Activated CD4-positive, alpha-beta T cell treated with anti-CD3 and anti-CD28 coated beads for 36 hours (primary cell): Measurements from ENCODE around the gene IFNA13. TPM values are rescaled to one million over a fixed set of nuclear protein-coding genes. Genes with fewer than 3 reads are reported as not detected.
A peak's percentile ranks its signal among the peaks of the same experiment; 100 is the strongest.

Experiments used
- ATAC-seq: fragments of 200-7000 bp; cut with Tn5 transposase; one replicate; pipeline ENCODE4 v1.10.0; 2021; ENCODE audit warnings: mild to moderate bottlenecking, moderate library complexity
- CTCF ChIA-PET: fragments of 350-600 bp; sonication (Branson Sonifier 250); formaldehyde crosslinking; loops from one replicate; lab custom pipeline; 2021; ENCODE audit warnings: antibody characterized with exemption; lab: Charles Lee
- POLR2A ChIA-PET: fragments of 350-600 bp; sonication (Branson Sonifier 250); formaldehyde crosslinking; loops from one replicate; lab custom pipeline; 2021; ENCODE audit warnings: antibody characterized with exemption, inconsistent platforms; lab: Charles Lee
- DNase-seq: peaks from one replicate; pipeline ENCODE4 v3.0.0-alpha.2; 2020
- H3K27ac Mint-ChIP-seq: one replicate; pipeline ENCODE4 v1.8.0; 2021; ENCODE audit warnings: mixed read lengths
- H3K27me3 Mint-ChIP-seq: one replicate; pipeline ENCODE4 v1.8.0; 2021; ENCODE audit warnings: mixed read lengths
- H3K36me3 Mint-ChIP-seq: one replicate; pipeline ENCODE4 v1.8.0; 2021; ENCODE audit warnings: low read depth, mixed read lengths
- H3K4me1 Mint-ChIP-seq: one replicate; pipeline ENCODE4 v1.8.0; 2021; ENCODE audit warnings: mixed read lengths
- H3K4me3 Mint-ChIP-seq: one replicate; pipeline ENCODE4 v1.8.0; 2021; ENCODE audit warnings: mild to moderate bottlenecking, moderate library complexity, mixed read lengths
- H3K9me3 Mint-ChIP-seq: one replicate; pipeline ENCODE4 v1.8.0; 2021; ENCODE audit warnings: low read depth, mixed read lengths
- intact Hi-C, 2 experiments: fragments of 100-400 bp; cut with DNase I in 1 of 2; cut with micrococcal nuclease in 1 of 2; formaldehyde crosslinking; loops; one replicate each; pipeline versions ENCODE4 v1.14.2 to v1.15.1; 2022 to 2024; cut with DNase I, micrococcal nuclease
- total RNA-seq, 2 experiments: library from RNA; stranded (reverse); gene quantifications; one replicate each; pipeline ENCODE4 v1.2.3, GENCODE V29; 2021

IFNA13 gene
- total RNA-seq, 2 experiments from 2014 or later: not detected

GRCh38 chr9:21357479-21358460 is 10.1 kb downstream of the IFNA13 start:
- Mint-ChIP-seq H3K4me1 (peaks cover 19% of the 10 kb centered on the region), H3K27ac (peak overlapping the region; percentile 70)
- POLR2A ChIA-PET: no interaction called here

GRCh38 chr9:21350787-21351186 is 17.1 kb downstream of the IFNA13 start, which contains the start of gene IFNA6:
Gene IFNA6 (minus strand): TSS chr9:21350887. CDS start chr9:21350887, 0 bp downstream.
- ATAC-seq (no peak), DNase-seq (no peak)
- Mint-ChIP-seq H3K27me3 (peaks cover 33% of the 10 kb centered on the region), H3K9me3 (peaks cover 8% of the 10 kb centered on the region), H3K4me3 (no peak within 1 kb of the TSS), H3K36me3 (peaks cover 9% of the 10 kb centered on the region), H3K27ac (no peak within 1 kb of the TSS), H3K4me1 (no peaks in the 10 kb centered on the region)
- CTCF ChIA-PET: interaction anchor here (1.4 to 1.7 kb wide), 2 partner anchors 16 to 24 kb away, joined by 3 to 5 read pairs; no protein-coding TSS in a partner anchor
- POLR2A ChIA-PET: no interaction called here
- intact Hi-C loops: loop anchor here in 1 of 2 experiments (10.0 kb wide), 1 partner anchor 704 kb away; no protein-coding TSS in a partner anchor

More at GRCh38 chr9:21357479-21358460, 10.1 kb downstream of the IFNA13 start:
- Mint-ChIP-seq H3K36me3 (peaks cover 9% of the 10 kb centered on the region), H3K9me3 (peaks cover 8% of the 10 kb centered on the region), H3K4me3 (peak overlapping the region; percentile 35), H3K27me3 (peaks cover 18% of the 10 kb centered on the region)
- CTCF ChIA-PET: interaction anchor here (1.1 to 1.9 kb wide), 6 partner anchors 14 to 77 kb away, joined by 3 to 8 read pairs (median 4); no protein-coding TSS in a partner anchor
- ATAC-seq (peak; percentile 94), DNase-seq (peak; percentile 40)
- intact Hi-C loops: loop anchor here (1.0 to 10.0 kb wide), 9 partner anchors 22 to 697 kb away; partner anchors contain the start of gene KLHL9 (in 2 of the 2)

- intact Hi-C loops: no loop called here
- Mint-ChIP-seq H3K27me3 (peaks cover 30% of the 10 kb centered on the region), H3K27ac (no peak overlapping the region), H3K4me1 (no peaks in the 10 kb centered on the region), H3K36me3 (peaks cover 1% of the 10 kb centered on the region), H3K4me3 (no peak overlapping the region), H3K9me3 (no peaks in the 10 kb centered on the region)
- POLR2A ChIA-PET: no interaction called here
- ATAC-seq: no peak
- CTCF ChIA-PET: interaction anchor here (0.7 to 1.8 kb wide), 3 partner anchors 12 to 19 kb away, joined by 3 to 4 read pairs (median 3); no protein-coding TSS in a partner anchor
- DNase-seq: no peak
These were observed 19.4 kb downstream of the IFNA13 start for GRCh38 chr9:21348430-21348970.

- CTCF ChIA-PET: interaction anchor here (1.1 kb wide), 1 partner anchor 113 kb away, joined by 3 read pairs; no protein-coding TSS in a partner anchor
- no peak overlapping the region for H3K4me3 Mint-ChIP-seq
- DNase-seq (no peak), ATAC-seq (no peak)
- intact Hi-C loops: no loop called here
- peaks cover 9% of the 10 kb centered on the region for H3K4me1 Mint-ChIP-seq
- POLR2A ChIA-PET: no interaction called here
- no peak overlapping the region for H3K27ac Mint-ChIP-seq
- H3K27me3 Mint-ChIP-seq: peaks cover 25% of the 10 kb centered on the region
- H3K36me3 Mint-ChIP-seq: no peaks in the 10 kb centered on the region
- H3K9me3 Mint-ChIP-seq: no peaks in the 10 kb centered on the region
These were observed 27.1 kb downstream of the IFNA13 start for GRCh38 chr9:21340735-21341134.

GRCh38 chr9:21336457-21336856 is 31.4 kb downstream of the IFNA13 start:
- ATAC-seq (no peak), DNase-seq (no peak)
- peaks cover 37% of the 10 kb centered on the region for H3K4me1 Mint-ChIP-seq
- peaks cover 7% of the 10 kb centered on the region for H3K27me3 Mint-ChIP-seq
- peaks cover 19% of the 10 kb centered on the region for H3K36me3 Mint-ChIP-seq
- ChIA-PET POLR2A (no interaction called here), CTCF (interaction anchor here (0.6 to 1.1 kb wide), 6 partner anchors 10 to 127 kb away, joined by 3 to 10 read pairs (median 4); no protein-coding TSS in a partner anchor)
- H3K27ac Mint-ChIP-seq: no peak overlapping the region
- no peaks in the 10 kb centered on the region for H3K9me3 Mint-ChIP-seq
- intact Hi-C loops: loop anchor here (10.0 kb wide), 2 partner anchors 348 to 668 kb away; partner anchors contain the start of gene CDKN2B (in 1 of the 2)
- H3K4me3 Mint-ChIP-seq: peak overlapping the region; percentile 86

- Mint-ChIP-seq H3K27ac (peak within 1 kb of the TSS; percentile 89), H3K27me3 (peaks cover 4% of the 10 kb centered on the region), H3K9me3 (no peaks in the 10 kb centered on the region), H3K4me1 (peaks cover 49% of the 10 kb centered on the region), H3K36me3 (peaks cover 25% of the 10 kb centered on the region), H3K4me3 (peak within 1 kb of the TSS; percentile 86)
- CTCF ChIA-PET: interaction anchor here (0.5 to 3.2 kb wide), 15 partner anchors 9 to 230 kb away, joined by 3 to 24 read pairs (median 4); no protein-coding TSS in a partner anchor
- intact Hi-C loops: loop anchor here (1.0 to 10.0 kb wide), 8 partner anchors 22 to 670 kb away; partner anchors contain the start of genes MTAP (in 2 of the 2) and CDKN2B (in 1 of the 2)
- peak; percentile 94 for ATAC-seq
- POLR2A ChIA-PET: no interaction called here
- DNase-seq: peak; percentile 94
These were observed 32.9 kb downstream of the IFNA13 start, which contains the start of gene KLHL9 for GRCh38 chr9:21334701-21335632. Gene KLHL9 (minus strand): TSS chr9:21335404. CDS start chr9:21334859, 545 bp downstream.

- POLR2A ChIA-PET: no interaction called here
- Mint-ChIP-seq H3K4me3 (peak overlapping the region; percentile 86), H3K27me3 (peaks cover 3% of the 10 kb centered on the region), H3K27ac (peak overlapping the region; percentile 28), H3K9me3 (no peaks in the 10 kb centered on the region), H3K36me3 (peaks cover 28% of the 10 kb centered on the region), H3K4me1 (peaks cover 60% of the 10 kb centered on the region)
- CTCF ChIA-PET: interaction anchor here (0.9 to 3.2 kb wide), 6 partner anchors 8 to 461 kb away, joined by 3 to 24 read pairs (median 7); no protein-coding TSS in a partner anchor
- no peak for DNase-seq
- intact Hi-C loops: loop anchor here (5.0 to 10.0 kb wide), 4 partner anchors 229 to 672 kb away; partner anchors contain the start of genes CDKN2B (in 1 of the 2) and MTAP (in 1 of the 2)
- ATAC-seq: no peak
These were observed 34.6 kb downstream of the IFNA13 start for GRCh38 chr9:21333226-21333625.

- Mint-ChIP-seq H3K27ac (peak overlapping the region; percentile 10), H3K27me3 (no peaks in the 10 kb centered on the region), H3K4me1 (peaks cover 68% of the 10 kb centered on the region), H3K9me3 (no peaks in the 10 kb centered on the region), H3K36me3 (peaks cover 28% of the 10 kb centered on the region), H3K4me3 (peak overlapping the region; percentile 27)
- ATAC-seq: no peak
- ChIA-PET POLR2A (no interaction called here), CTCF (interaction anchor here (0.8 to 1.9 kb wide), 7 partner anchors 9 to 463 kb away, joined by 3 to 8 read pairs (median 3); no protein-coding TSS in a partner anchor)
- DNase-seq: no peak
- intact Hi-C loops: loop anchor here (5.0 to 10.0 kb wide), 4 partner anchors 230 to 673 kb away; partner anchors contain the start of genes CDKN2B (in 1 of the 2) and MTAP (in 1 of the 2)
These were observed 36.0 kb downstream of the IFNA13 start for GRCh38 chr9:21331676-21332402.

- Mint-ChIP-seq H3K27ac (no peak overlapping the region), H3K9me3 (no peaks in the 10 kb centered on the region), H3K27me3 (no peaks in the 10 kb centered on the region), H3K36me3 (peaks cover 27% of the 10 kb centered on the region), H3K4me1 (peaks cover 44% of the 10 kb centered on the region), H3K4me3 (no peak overlapping the region)
- intact Hi-C loops: loop anchor here (1.0 to 10.0 kb wide), 8 partner anchors 30 to 462 kb away; no protein-coding TSS in a partner anchor
- ATAC-seq (peak; percentile 84), DNase-seq (no peak)
- ChIA-PET POLR2A (interaction anchor here (0.6 to 0.8 kb wide), 2 partner anchors 113 to 140 kb away, joined by 3 to 7 read pairs; partner anchors contain the start of gene IFNA1), CTCF (interaction anchor here (0.6 to 7.1 kb wide), 43 partner anchors 8 to 1355 kb away, joined by 3 to 95 read pairs (median 4); partner anchors contain the start of genes IFNA6, IFNA8 and KLHL9)
These were observed 41.2 kb downstream of the IFNA13 start for GRCh38 chr9:21326526-21327139.
